Gastrocnemius medialis (tissue), 4 donors: ENCODE data around the gene SPAG6.

ENCODE experiments used
- POLR2A ChIP-seq, 2 donors: fragments of 450-650 bp; IDR thresholded peaks; one replicate each; pipeline ENCODE4 v1.6.1; 2017; ENCODE audit warnings: antibody characterized with exemption in 2 of 2, mild to moderate bottlenecking in 2 of 2, moderate library complexity in 2 of 2
- TF ChIP-seq, protein P1 (sequence below), 5 experiments: fragments of 450-650 bp in 3 of 5; fragments of 200-600 bp in 2 of 5; sonication (generic) in 2 of 5; IDR thresholded peaks in 4 of 5; conservative IDR thresholded peaks in 1 of 5; 1 replicate in 4 of 5; 2 replicates in 1 of 5; pipeline ENCODE4 v1.5.1; 2016 to 2019; ENCODE audit warnings: antibody characterized with exemption in 5 of 5, mild to moderate bottlenecking in 3 of 5, moderate library complexity in 3 of 5

DNA sequence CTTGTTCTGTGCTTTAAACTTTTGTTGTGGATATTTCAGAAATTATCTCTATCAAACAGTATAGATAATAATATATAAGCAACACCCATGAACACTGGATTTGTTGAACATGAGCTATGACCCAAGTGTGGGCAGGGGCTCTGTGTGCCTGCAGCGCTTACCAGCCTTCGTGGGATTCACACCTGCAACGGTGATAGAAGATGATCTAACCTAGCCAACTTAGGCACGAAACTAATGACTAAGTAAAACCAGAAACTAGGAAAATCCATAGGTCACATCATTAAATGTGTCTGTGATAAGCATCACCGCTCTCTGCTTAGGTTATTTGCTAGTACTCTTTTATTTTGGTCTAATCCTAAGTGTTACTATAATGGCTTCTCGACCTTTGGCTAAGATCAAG lies 18.0 kb downstream of the SPAG6 start:
- TF ChIP-seq, protein P1, sequence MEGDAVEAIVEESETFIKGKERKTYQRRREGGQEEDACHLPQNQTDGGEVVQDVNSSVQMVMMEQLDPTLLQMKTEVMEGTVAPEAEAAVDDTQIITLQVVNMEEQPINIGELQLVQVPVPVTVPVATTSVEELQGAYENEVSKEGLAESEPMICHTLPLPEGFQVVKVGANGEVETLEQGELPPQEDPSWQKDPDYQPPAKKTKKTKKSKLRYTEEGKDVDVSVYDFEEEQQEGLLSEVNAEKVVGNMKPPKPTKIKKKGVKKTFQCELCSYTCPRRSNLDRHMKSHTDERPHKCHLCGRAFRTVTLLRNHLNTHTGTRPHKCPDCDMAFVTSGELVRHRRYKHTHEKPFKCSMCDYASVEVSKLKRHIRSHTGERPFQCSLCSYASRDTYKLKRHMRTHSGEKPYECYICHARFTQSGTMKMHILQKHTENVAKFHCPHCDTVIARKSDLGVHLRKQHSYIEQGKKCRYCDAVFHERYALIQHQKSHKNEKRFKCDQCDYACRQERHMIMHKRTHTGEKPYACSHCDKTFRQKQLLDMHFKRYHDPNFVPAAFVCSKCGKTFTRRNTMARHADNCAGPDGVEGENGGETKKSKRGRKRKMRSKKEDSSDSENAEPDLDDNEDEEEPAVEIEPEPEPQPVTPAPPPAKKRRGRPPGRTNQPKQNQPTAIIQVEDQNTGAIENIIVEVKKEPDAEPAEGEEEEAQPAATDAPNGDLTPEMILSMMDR (IDR thresholded peaks at IDR 0.05 in 4 of 5, conservative IDR thresholded peaks at IDR 0.05 in 1 of 5): no peak
- no peak for TF ChIP-seq POLR2A (IDR thresholded peaks at IDR 0.05)
